GM21825 (cell line): ENCODE measurements around the gene MCF2L.

Source experiments
- ATAC-seq: cut with Tn5 transposase; IDR thresholded peaks from one replicate; pipeline ENCODE4 v1.9.1; 2021; ENCODE audit warnings: mild to moderate bottlenecking, moderate library complexity; ENCODE audit not compliant: unreplicated experiment

Gene MCF2L

DNA sequence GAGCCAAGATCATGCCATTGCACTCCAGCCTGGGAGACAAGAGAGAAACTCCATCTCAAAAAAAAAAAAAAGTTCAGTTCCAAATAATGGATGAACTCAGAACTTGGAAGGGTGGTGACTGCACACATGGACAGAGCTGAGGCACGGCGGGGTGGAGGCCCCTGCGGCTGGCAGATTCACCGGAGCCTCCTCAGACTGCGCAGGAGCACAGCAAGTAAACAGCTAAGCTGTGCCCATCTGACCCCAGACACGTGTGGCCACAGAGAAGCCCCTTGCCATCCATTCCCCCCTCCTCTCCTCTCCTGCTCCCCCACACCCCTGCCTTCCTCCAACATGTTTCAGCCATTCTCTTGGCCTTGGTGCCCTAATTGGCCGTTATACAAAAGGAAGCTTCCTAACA, 173.9 kb downstream of the MCF2L start:
- no peak for ATAC-seq

- no peak for ATAC-seq
Observed at GRCh38 chr13:113143466-113144254, 174.6 kb downstream of the MCF2L start.

GRCh38 chr13:113144255-113144629, 175.2 kb downstream of the MCF2L start:
- no peak for ATAC-seq

GRCh38 chr13:113145496-113145895, 176.5 kb downstream of the MCF2L start:
- ATAC-seq: no peak

DNA sequence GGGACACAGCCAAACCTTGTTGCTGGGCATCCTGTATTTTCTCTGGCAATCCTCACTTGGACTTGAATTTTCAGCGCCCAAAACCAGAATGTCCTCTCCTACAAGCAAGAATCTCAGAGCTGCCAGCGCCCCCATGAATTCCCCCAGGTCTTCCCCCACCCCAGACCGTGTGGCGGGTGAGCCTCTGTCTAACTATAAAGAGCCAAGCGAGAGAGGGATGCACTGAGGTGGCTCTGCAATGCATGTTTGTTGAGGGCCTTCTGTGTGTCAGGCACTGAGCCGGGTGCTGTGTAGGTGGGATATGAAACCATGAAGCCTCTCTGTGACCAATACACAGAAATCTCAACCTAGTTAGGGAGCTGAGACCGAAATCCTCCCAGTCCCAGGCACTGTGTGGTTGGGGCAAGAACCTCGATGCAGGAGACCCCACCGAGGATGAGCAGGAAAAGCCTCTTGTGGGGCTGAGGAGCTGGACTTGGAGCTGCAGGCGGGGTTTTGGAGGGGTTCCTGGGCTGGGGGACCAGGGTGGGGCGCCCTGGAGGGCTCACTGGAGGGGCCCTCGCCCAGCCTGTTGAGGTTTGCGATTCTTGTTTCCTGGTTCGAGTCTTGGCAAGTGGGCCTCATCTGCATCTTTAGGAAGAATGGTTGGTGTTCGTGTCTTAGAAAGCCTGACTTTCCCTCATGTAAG, 177.0 kb downstream of the MCF2L start:
- no peak for ATAC-seq

- no peak for ATAC-seq
Observed at GRCh38 chr13:113146750-113147149, 177.7 kb downstream of the MCF2L start.

DNA sequence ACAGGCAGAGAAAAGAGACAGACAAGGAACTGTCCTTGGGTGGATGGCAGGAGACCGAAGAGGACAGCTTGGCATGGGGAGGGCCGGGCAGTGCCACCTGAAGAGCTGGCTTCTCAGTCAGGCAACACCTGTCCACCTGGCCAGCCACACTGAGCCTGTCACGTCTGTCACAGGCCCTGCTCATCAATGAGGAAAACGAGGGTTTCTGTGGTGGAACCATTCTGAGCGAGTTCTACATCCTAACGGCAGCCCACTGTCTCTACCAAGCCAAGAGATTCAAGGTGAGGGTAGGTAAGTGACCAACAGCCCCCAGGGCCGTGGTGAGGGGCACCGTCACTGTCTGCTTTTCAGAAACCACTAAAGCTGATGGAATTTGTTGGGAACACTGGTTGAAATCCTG, 178.2 kb downstream of the MCF2L start:
- no peak for ATAC-seq

DNA sequence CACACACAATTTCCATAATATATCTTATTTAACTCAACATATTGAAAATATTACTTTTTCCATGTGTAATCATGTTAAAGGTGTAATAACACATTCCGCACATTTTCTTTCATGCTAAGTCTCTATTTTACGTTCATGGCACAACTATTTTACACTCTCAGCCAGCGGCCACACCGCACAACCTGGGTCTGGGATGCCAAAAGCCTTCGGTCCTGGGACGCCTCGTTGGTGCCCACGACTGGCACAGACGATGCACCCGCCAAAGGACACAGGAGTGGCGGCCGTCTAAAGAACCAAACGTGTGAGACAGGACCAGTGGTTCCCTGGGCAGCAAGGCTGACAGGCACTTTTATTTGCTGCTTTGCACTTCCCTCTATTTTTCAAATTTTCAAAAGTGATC, 179.4 kb downstream of the MCF2L start:
- no peak for ATAC-seq

GRCh38 chr13:113148940-113149503, 180.0 kb downstream of the MCF2L start:
- ATAC-seq: no peak
